OCI-LY7 (cell line): ENCODE measurements around the gene ABCC8. TPM values are rescaled to one million over a fixed set of nuclear protein-coding genes. Genes with fewer than 3 reads are reported as not detected.
A peak's percentile ranks its signal among the peaks of the same experiment; 100 is the strongest.

Source experiments
- BruUV-seq: library from RNA; stranded (reverse); fragments of 400-500 nt; replicated peaks from 2 replicates; lab custom pipeline; 2021; lab: Mats Ljungman, UMichigan
- CTCF ChIA-PET: fragments of 300-600 bp; sonication (Branson Sonifier 250); formaldehyde crosslinking; loops from one replicate; lab custom pipeline; 2022; ENCODE audit warnings: antibody characterized with exemption; ENCODE audit not compliant: unreplicated experiment; lab: Charles Lee
- POLR2A ChIA-PET: fragments of 300-600 bp; sonication (Branson Sonifier 250); formaldehyde crosslinking; loops from one replicate; lab custom pipeline; 2022; ENCODE audit warnings: antibody characterized with exemption; lab: Charles Lee
- DNase-seq: peaks from one replicate; pipeline ENCODE4 v3.0.0-alpha.2; 2015; ENCODE audit warnings: low spot score
- H2AFZ ChIP-seq: fragments of 200-600 bp; sonication (generic), shearing (Covaris generic); 2 replicates; pipeline ENCODE4 v1.6.1; 2014; ENCODE audit warnings: mild to moderate bottlenecking, antibody characterized with exemption, low read length, moderate library complexity
- H3K27ac ChIP-seq: fragments of 200-600 bp; sonication (generic); 2 replicates; pipeline ENCODE4 v1.5.1; 2014; ENCODE audit warnings: mixed run types, low read depth, mild to moderate bottlenecking, moderate library complexity, low read length, inconsistent platforms; ENCODE audit not compliant: poor library complexity, severe bottlenecking
- H3K36me3 ChIP-seq: fragments of 200-600 bp; sonication (generic); 2 replicates; pipeline ENCODE4 v1.6.1; 2014; ENCODE audit warnings: mild to moderate bottlenecking, antibody characterized with exemption, low read length, moderate library complexity, mixed read lengths; ENCODE audit not compliant: insufficient read depth
- H3K4me1 ChIP-seq: fragments of 200-600 bp; sonication (generic); 2 replicates; pipeline ENCODE4 v1.5.1; 2014; ENCODE audit warnings: mild to moderate bottlenecking, low read length; ENCODE audit not compliant: insufficient read depth, poor library complexity, severe bottlenecking
- H3K4me2 ChIP-seq: fragments of 200-600 bp; sonication (generic); 2 replicates; pipeline ENCODE4 v1.6.1; 2014; ENCODE audit warnings: mild to moderate bottlenecking, low read length
- H3K4me3 ChIP-seq: fragments of 200-600 bp; sonication (generic); 2 replicates; pipeline ENCODE4 v1.5.1; 2014; ENCODE audit warnings: mild to moderate bottlenecking, low read depth, low read length; ENCODE audit not compliant: poor library complexity, severe bottlenecking
- H3K79me2 ChIP-seq: fragments of 200-600 bp; sonication (generic); 2 replicates; pipeline ENCODE4 v1.6.1; 2016; ENCODE audit warnings: low read depth, mild to moderate bottlenecking, low read length, moderate library complexity, mixed read lengths; ENCODE audit not compliant: insufficient read depth
- H3K9me2 ChIP-seq: fragments of 200-600 bp; sonication (generic); 2 replicates; pipeline ENCODE4 v1.6.1; 2016; ENCODE audit warnings: mild to moderate bottlenecking, low read length, mixed read lengths; ENCODE audit not compliant: insufficient read depth
- H3K9me3 ChIP-seq: fragments of 200-600 bp; sonication (generic); 2 replicates; pipeline ENCODE4 v1.6.1; 2014; ENCODE audit warnings: mild to moderate bottlenecking, mixed run types, low read length, mixed read lengths
- H4K20me1 ChIP-seq: fragments of 200-600 bp; sonication (generic); 2 replicates; pipeline ENCODE4 v1.6.1; 2014; ENCODE audit warnings: mild to moderate bottlenecking, antibody characterized with exemption, low read length, moderate library complexity, mixed read lengths; ENCODE audit not compliant: insufficient read depth
- EZH2phosphoT487 ChIP-seq: fragments of 200-600 bp; sonication (generic); IDR thresholded peaks from 2 replicates; pipeline ENCODE4 v1.6.1; 2018; ENCODE audit warnings: low read depth, borderline replicate concordance, mild to moderate bottlenecking, mixed run types, antibody characterized with exemption, low read length, moderate library complexity, mixed read lengths
- intact Hi-C: fragments of 100-400 bp; cut with micrococcal nuclease; formaldehyde crosslinking; loops from one replicate; pipeline ENCODE4 v1.10.0; 2022; ENCODE audit not compliant: unreplicated experiment
- total RNA-seq, 2 experiments: library from RNA; depleted of rRNA in 1 of 2; stranded (reverse); fragments of >200 nt in 1 of 2; shearing (Covaris generic) in 1 of 2; gene quantifications; 2 replicates each; pipeline ENCODE4 v1.2.3, GENCODE V29; 2014 to 2022
- TF ChIP-seq, protein P1 (sequence below): fragments of 200-600 bp; sonication (generic); conservative IDR thresholded peaks from 2 replicates; pipeline ENCODE4 v1.5.1; 2014; ENCODE audit warnings: mild to moderate bottlenecking, antibody characterized with exemption, low read length, moderate library complexity, mixed read lengths

ABCC8 gene
- total RNA-seq, 2 experiments from 2014 or later = not detected

DNA sequence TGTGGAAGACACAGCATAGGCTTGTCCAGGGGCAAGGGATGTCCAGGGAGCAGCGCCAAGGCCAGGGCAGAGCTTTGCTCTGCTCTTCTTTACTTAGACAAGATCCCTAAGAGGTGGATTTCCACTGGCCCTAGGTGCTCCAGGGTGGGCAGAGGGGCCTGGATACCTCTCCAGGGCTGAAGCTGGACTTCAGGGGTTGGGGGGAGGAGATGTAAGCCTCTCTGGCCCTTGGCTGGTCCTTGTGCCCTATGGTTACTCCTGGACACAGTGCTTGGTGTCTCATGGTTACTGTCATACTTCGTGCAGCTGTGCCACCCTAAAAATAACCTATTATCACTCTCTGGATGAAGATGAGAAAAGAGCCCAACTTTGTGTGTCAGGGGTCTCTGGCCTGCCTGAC lies 75.3 kb downstream of the ABCC8 start:
- H3K9me3 ChIP-seq = no peaks in the 10 kb centered on the region
- DNase-seq = no peak
- POLR2A ChIA-PET = interaction anchor here (1.1 to 2.5 kb wide), 3 partner anchors 9 to 25 kb away, joined by 3 to 10 read pairs (median 3); no protein-coding TSS in a partner anchor
- H2AFZ ChIP-seq = peak overlapping the region; percentile 94; the same call in 1 of the 2 replicates
- H3K79me2 ChIP-seq = no peaks in the 10 kb centered on the region
- CTCF ChIA-PET = no interaction called here
- 0 out of 2 replicates have a peak overlapping the region, but pooled peaks have one; percentile 55 for H3K4me2 ChIP-seq
- intact Hi-C loops = no loop called here
- no peaks in the 10 kb centered on the region for H4K20me1 ChIP-seq
- no peak overlapping the region for H3K4me3 ChIP-seq
- no peak for TF ChIP-seq EZH2phosphoT487
- TF ChIP-seq, protein P1, sequence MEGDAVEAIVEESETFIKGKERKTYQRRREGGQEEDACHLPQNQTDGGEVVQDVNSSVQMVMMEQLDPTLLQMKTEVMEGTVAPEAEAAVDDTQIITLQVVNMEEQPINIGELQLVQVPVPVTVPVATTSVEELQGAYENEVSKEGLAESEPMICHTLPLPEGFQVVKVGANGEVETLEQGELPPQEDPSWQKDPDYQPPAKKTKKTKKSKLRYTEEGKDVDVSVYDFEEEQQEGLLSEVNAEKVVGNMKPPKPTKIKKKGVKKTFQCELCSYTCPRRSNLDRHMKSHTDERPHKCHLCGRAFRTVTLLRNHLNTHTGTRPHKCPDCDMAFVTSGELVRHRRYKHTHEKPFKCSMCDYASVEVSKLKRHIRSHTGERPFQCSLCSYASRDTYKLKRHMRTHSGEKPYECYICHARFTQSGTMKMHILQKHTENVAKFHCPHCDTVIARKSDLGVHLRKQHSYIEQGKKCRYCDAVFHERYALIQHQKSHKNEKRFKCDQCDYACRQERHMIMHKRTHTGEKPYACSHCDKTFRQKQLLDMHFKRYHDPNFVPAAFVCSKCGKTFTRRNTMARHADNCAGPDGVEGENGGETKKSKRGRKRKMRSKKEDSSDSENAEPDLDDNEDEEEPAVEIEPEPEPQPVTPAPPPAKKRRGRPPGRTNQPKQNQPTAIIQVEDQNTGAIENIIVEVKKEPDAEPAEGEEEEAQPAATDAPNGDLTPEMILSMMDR = no peak
- no peak overlapping the region for H3K27ac ChIP-seq
- no TSS peak for BruUV-seq
- no peaks in the 10 kb centered on the region for H3K36me3 ChIP-seq
- H3K9me2 ChIP-seq = no peaks in the 10 kb centered on the region
- H3K4me1 ChIP-seq = peaks cover 37% of the 10 kb centered on the region

GRCh38 chr11:17400048-17400775 lies 76.4 kb downstream of the ABCC8 start:
- TF ChIP-seq EZH2phosphoT487 = no peak
- TF ChIP-seq, protein P1 = no peak
- CTCF ChIA-PET = interaction anchor here (0.9 kb wide), 1 partner anchor 11 kb away, joined by 4 read pairs; no protein-coding TSS in a partner anchor
- H3K36me3 ChIP-seq = no peaks in the 10 kb centered on the region
- no peaks in the 10 kb centered on the region for H4K20me1 ChIP-seq
- BruUV-seq = no TSS peak
- peak overlapping the region; percentile 55 for H3K4me2 ChIP-seq
- H3K9me2 ChIP-seq = no peaks in the 10 kb centered on the region
- DNase-seq = peak; percentile 67
- H3K4me1 ChIP-seq = peaks cover 32% of the 10 kb centered on the region
- no peaks in the 10 kb centered on the region for H3K9me3 ChIP-seq
- H2AFZ ChIP-seq = peak overlapping the region; percentile 94
- H3K4me3 ChIP-seq = no peak overlapping the region
- intact Hi-C loops = no loop called here
- peak overlapping the region; percentile 39 for H3K27ac ChIP-seq
- H3K79me2 ChIP-seq = no peaks in the 10 kb centered on the region
- POLR2A ChIA-PET = interaction anchor here (0.6 to 2.5 kb wide), 5 partner anchors 8 to 818 kb away, joined by 3 to 10 read pairs (median 3); no protein-coding TSS in a partner anchor

GRCh38 chr11:17399236-17399635 lies 77.4 kb downstream of the ABCC8 start:
- intact Hi-C loops = no loop called here
- TF ChIP-seq, protein P1 = no peak
- no peak for TF ChIP-seq EZH2phosphoT487
- Histone ChIP-seq H3K4me2 (no peak overlapping the region), H2AFZ (no peak overlapping the region), H3K4me1 (peaks cover 28% of the 10 kb centered on the region), H3K9me2 (no peaks in the 10 kb centered on the region), H3K9me3 (no peaks in the 10 kb centered on the region), H3K4me3 (no peak overlapping the region), H4K20me1 (no peaks in the 10 kb centered on the region), H3K79me2 (no peaks in the 10 kb centered on the region), H3K27ac (no peak overlapping the region), H3K36me3 (no peaks in the 10 kb centered on the region)
- ChIA-PET POLR2A (interaction anchor here (0.6 to 2.5 kb wide), 3 partner anchors 7 to 1156 kb away, joined by 3 to 10 read pairs (median 4); no protein-coding TSS in a partner anchor), CTCF (no interaction called here)
- no TSS peak for BruUV-seq
- no peak for DNase-seq
